ENCODE data around the gene RGPD6.
"Not testable (repeated sequence)": the region's sequence is repeated elsewhere in the genome, so short reads cannot be mapped to it uniquely, and the experiment has no call there.

Gene RGPD6

GRCh38 chr2:110481200-110481599, 95.8 kb downstream of the RGPD6 start:
- not testable (repeated sequence) for DNase-seq (ENCODE audit: low spot score)

- not testable (repeated sequence) for DNase-seq (ENCODE audit: low spot score)
Measured at GRCh38 chr2:110480084-110480483, 96.9 kb downstream of the RGPD6 start.

- DNase-seq (ENCODE audit: low spot score): not testable (repeated sequence)
Measured at GRCh38 chr2:110477370-110477769, 99.7 kb downstream of the RGPD6 start.

- not testable (repeated sequence) for DNase-seq (ENCODE audit: low spot score)
Measured at GRCh38 chr2:110476952-110477351, 100.1 kb downstream of the RGPD6 start.

DNA sequence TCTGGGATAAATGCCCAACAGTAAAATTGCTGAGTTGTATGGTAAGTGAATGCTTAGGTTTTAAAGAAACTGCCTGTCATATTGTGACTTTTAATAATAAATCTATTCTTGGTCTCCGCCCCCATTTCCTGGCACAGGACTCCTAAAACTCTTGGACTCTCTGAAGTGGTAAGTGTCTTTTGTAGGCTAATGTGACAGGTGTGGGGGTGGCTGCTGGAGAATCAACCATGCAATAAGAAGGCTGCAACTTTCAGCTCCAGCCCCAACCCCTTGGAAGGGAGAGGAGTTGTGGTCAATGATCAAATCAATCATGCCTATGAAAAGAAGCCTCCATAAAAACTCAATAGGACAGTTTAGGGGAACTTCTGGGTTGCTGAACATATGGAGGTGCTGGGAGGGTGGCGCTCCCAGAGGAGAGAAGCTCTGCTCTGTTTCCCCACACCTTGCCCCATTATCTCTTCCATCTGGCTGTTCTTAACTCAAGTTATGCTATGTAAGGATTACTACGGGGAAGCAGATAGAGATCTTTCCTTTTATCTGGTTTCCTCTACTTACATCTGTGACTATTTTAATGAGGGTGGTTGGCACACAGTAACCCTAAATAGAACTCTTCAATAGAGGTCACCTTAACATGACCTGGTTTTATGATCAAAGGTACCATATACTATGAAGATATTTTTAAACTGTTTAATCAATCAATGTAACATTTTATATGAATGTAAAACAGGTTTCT, 101.2 kb downstream of the RGPD6 start:
- DNase-seq (ENCODE audit: low spot score): not testable (repeated sequence)

GRCh38 chr2:110474898-110475297, 102.1 kb downstream of the RGPD6 start:
- DNase-seq (ENCODE audit: low spot score): not testable (repeated sequence)

GRCh38 chr2:110473059-110473358, 104.0 kb downstream of the RGPD6 start:
- DNase-seq (ENCODE audit: low spot score): not testable (repeated sequence)

- DNase-seq (ENCODE audit: low spot score): not testable (repeated sequence)
Measured at GRCh38 chr2:110472171-110473058, 104.6 kb downstream of the RGPD6 start, which contains the start of gene LIMS4. Gene LIMS4 (minus strand): TSS chr2:110472816. CDS start chr2:110472778, 38 bp downstream.

DNA sequence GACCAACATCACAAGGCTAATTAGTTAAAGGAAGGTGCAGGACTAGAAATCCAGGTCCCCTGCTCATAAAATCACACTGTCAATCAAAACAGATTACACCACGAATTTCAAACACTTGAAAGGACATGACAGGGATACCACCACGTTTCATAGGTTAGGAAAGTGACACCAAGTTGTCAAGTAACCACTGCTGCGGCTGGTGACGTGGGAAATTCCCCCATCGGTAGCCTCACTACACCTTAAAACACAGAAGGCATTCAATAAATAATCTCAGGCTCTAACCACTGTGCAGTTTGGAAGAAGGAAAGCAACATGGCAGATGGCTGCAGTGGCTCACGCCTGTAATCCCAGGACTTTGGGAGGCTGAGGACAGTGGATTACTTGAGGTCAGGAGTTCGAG, 108.1 kb downstream of the RGPD6 start:
- not testable (repeated sequence) for DNase-seq (ENCODE audit: low spot score)

DNA sequence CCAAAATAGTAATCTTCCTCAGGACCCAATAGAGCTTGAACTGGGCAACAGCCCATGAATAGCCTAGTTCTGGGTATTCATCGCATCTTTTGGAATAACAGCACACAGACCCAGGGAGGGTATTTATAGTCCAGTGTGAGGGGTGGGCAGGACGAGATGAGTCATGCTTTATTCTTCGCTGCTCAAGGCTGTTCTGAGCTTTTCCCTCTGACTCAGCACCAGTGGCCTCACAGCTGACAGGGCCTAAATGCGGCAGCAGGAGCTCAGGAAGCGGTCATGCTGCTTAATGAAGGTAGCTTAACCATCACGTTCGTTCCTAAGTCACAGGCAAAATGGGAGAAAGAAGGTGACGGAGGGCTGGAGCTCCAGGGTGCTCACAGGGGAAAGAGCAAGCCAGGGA, 111.7 kb downstream of the RGPD6 start:
- not testable (repeated sequence) for DNase-seq (ENCODE audit: low spot score)

All from COLO829 (cell line).